Activated CD4-positive, alpha-beta T cell treated with anti-CD3 and anti-CD28 coated beads, Interleukin-2, amount 50 U/mL, for 1 hour (primary cell): ENCODE results near the gene QKI.

ENCODE experiments used
- DNase-seq: peaks from one replicate; pipeline ENCODE4 v3.0.0-alpha.2; 2020

The QKI gene

GRCh38 chr6:163490826-163491577 lies 76.5 kb downstream of the QKI start:
- no peak for DNase-seq

- DNase-seq: no peak
These were observed 77.3 kb downstream of the QKI start for GRCh38 chr6:163491737-163492300.

GRCh38 chr6:163494279-163494727 lies 79.8 kb downstream of the QKI start:
- DNase-seq: no peak

GRCh38 chr6:163496205-163496604 lies 81.7 kb downstream of the QKI start:
- no peak for DNase-seq

- no peak for DNase-seq
These were observed 85.6 kb downstream of the QKI start for GRCh38 chr6:163500105-163500504.

GRCh38 chr6:163501026-163501425 lies 86.5 kb downstream of the QKI start:
- no peak for DNase-seq

- DNase-seq: no peak
These were observed 86.9 kb downstream of the QKI start for GRCh38 chr6:163501439-163501838.

- no peak for DNase-seq
These were observed 90.6 kb downstream of the QKI start for GRCh38 chr6:163504984-163505640.

GRCh38 chr6:163507965-163508364 lies 93.4 kb downstream of the QKI start:
- no peak for DNase-seq

- DNase-seq: no peak
These were observed 98.5 kb downstream of the QKI start for GRCh38 chr6:163513003-163513402.

GRCh38 chr6:163513570-163514166 lies 99.2 kb downstream of the QKI start:
- DNase-seq: no peak

- no peak for DNase-seq
These were observed 102.4 kb downstream of the QKI start for GRCh38 chr6:163516908-163517307.

GRCh38 chr6:163520956-163521355 lies 106.4 kb downstream of the QKI start:
- no peak for DNase-seq

- DNase-seq: no peak
These were observed 107.5 kb downstream of the QKI start for GRCh38 chr6:163522033-163522432.

GRCh38 chr6:163525926-163526325 lies 111.4 kb downstream of the QKI start:
- no peak for DNase-seq

- no peak for DNase-seq
These were observed 111.8 kb downstream of the QKI start for GRCh38 chr6:163526346-163526745.

GRCh38 chr6:163527291-163527690 lies 112.8 kb downstream of the QKI start:
- DNase-seq: no peak

- DNase-seq: no peak
These were observed 115.1 kb downstream of the QKI start for GRCh38 chr6:163529605-163530004.

- no peak for DNase-seq
These were observed 115.9 kb downstream of the QKI start for GRCh38 chr6:163530406-163530805.

- DNase-seq: no peak
These were observed 116.6 kb downstream of the QKI start for GRCh38 chr6:163531122-163531521.

GRCh38 chr6:163532526-163533078 lies 118.1 kb downstream of the QKI start:
- DNase-seq: no peak

GRCh38 chr6:163533443-163533842 lies 118.9 kb downstream of the QKI start:
- DNase-seq: no peak

GRCh38 chr6:163536770-163537169 lies 122.3 kb downstream of the QKI start:
- no peak for DNase-seq

GRCh38 chr6:163538331-163538730 lies 123.8 kb downstream of the QKI start:
- DNase-seq: no peak
